Gastroesophageal sphincter (tissue), 3 donors: Measurements from ENCODE around the gene CC2D1A.

Source experiments
- CTCF ChIP-seq, 4 experiments: fragments of 200-600 bp in 2 of 4; fragments of 450-650 bp in 2 of 4; sonication (generic) in 1 of 4; IDR thresholded peaks; one replicate each; pipeline ENCODE4 v1.5.1; 2017 to 2019; ENCODE audit warnings: antibody characterized with exemption in 4 of 4, mild to moderate bottlenecking in 2 of 4, moderate library complexity in 2 of 4
- EP300 ChIP-seq: sonication (generic); formaldehyde crosslinking; IDR thresholded peaks from one replicate; pipeline ENCODE4 v1.6.1; 2017; ENCODE audit warnings: antibody characterized with exemption, mild to moderate bottlenecking
- POLR2A ChIP-seq, 2 donors: fragments of 450-650 bp; IDR thresholded peaks; one replicate each; pipeline ENCODE4 v1.6.1; 2017; ENCODE audit warnings: antibody characterized with exemption in 2 of 2, mild to moderate bottlenecking in 2 of 2, moderate library complexity in 1 of 2

GRCh38 chr19:13864046-13864666, 41.8 kb upstream of the CC2D1A start:
- TF ChIP-seq CTCF (IDR thresholded peaks at IDR 0.05) (no peak), POLR2A (IDR thresholded peaks at IDR 0.05) (no peak), EP300 (no peak)
